Psoas muscle (tissue), 8 donors: Measurements from ENCODE around the gene LSAMP. TPM values are rescaled to one million over a fixed set of nuclear protein-coding genes. Genes with fewer than 3 reads are reported as not detected.

Experiments used
- ATAC-seq, 4 donors: fragments of 200-7000 bp; cut with Tn5 transposase; one replicate each; pipeline ENCODE4 v1.9.1; 2020; ENCODE audit warnings: moderate library complexity in 3 of 4, mild to moderate bottlenecking in 2 of 4
- DNase-seq, 2 donors: peaks; one replicate each; pipeline ENCODE4 v3.0.0-alpha.2; 2020
- H3K27ac ChIP-seq: fragments of 200-600 bp; one replicate; pipeline ENCODE4 v1.8.0; 2022
- H3K27me3 ChIP-seq, 3 donors: fragments of 200-600 bp in 1 of 3; one replicate each; pipeline versions ENCODE4 v1.6.1 to v1.8.0; 2013 to 2022; ENCODE audit warnings: low read length in 2 of 3, mild to moderate bottlenecking in 2 of 3, moderate library complexity in 1 of 3; ENCODE audit not compliant: insufficient read depth in 3 of 3
- H3K36me3 ChIP-seq, 2 donors: fragments of 200-600 bp in 1 of 2; one replicate each; pipeline versions ENCODE4 v1.6.1 to v1.8.0; 2013 to 2022; ENCODE audit warnings: low read depth in 1 of 2, mild to moderate bottlenecking in 1 of 2, moderate library complexity in 1 of 2; ENCODE audit not compliant: insufficient read depth in 1 of 2
- H3K4me1 ChIP-seq: fragments of 200-600 bp; one replicate; pipeline ENCODE4 v1.8.0; 2022
- H3K4me3 ChIP-seq: fragments of 200-600 bp; one replicate; pipeline ENCODE4 v1.8.0; 2022; ENCODE audit warnings: mild to moderate bottlenecking
- H3K9me3 ChIP-seq: fragments of 200-600 bp; one replicate; pipeline ENCODE4 v1.8.0; 2022
- CTCF ChIP-seq: fragments of 200-600 bp; IDR thresholded peaks from one replicate; pipeline ENCODE4 v1.8.0; 2022; ENCODE audit warnings: antibody characterized with exemption
- WGBS, 3 donors: extraction: QIAGEN DNeasy Blood & Tissue Kit; methylation state at CpG; one replicate each; pipeline versions ENCODE4 v1.1.6 to v1.1.7; 2013; 5-methylcytosine and 5-hydroxymethylcytosine counted together
- intact Hi-C, 2 donors: fragments of 100-400 bp; cut with DNase I; formaldehyde crosslinking; loops; one replicate each; pipeline versions ENCODE4 v1.11.0 to v1.14.2; 2022
- polyA plus RNA-seq, 3 donors: library from polyadenylated mRNA; stranded (reverse); fragments of 200-250 nt; gene quantifications; one replicate each; pipeline ENCODE4 v1.2.3, GENCODE V29; 2013
- total RNA-seq, 4 donors: library from RNA; stranded (reverse); fragmentation: NEBNext Ultra II Directional in 2 of 4; extraction: Animal tissue kit (Norgen Biotek cat#: 25700) in 2 of 4; gene quantifications; one replicate each; pipeline versions ENCODE4 v1.2.1 to v1.2.4, GENCODE V29; 2021 to 2023
- donor health status: healthy with polysubstance abuse.
- donor health status: DM: no; HTN: no; CAD: no; lungs with moderate emphysema.
- donor health status: Bipolar disorder and iron deficiency.
- donor health status: healthy.
- donor health status: DM: yes; HTN: yes; CAD: no.
- donor health status: DM: no; HTN: no; CAD: no.
- donor health status: DM: no; HTN: no; CAD: no.
- donor health status: DM: yes; HTN: yes; CAD: no.

Gene LSAMP
- total and polyA plus RNA-seq, 7 donors, result 0.01 to 0.17 (median 0.04) TPM; not detected in 4

- Histone ChIP-seq H3K4me1 (no peaks in the 10 kb centered on the region), H3K4me3 (no peak overlapping the region), H3K9me3 (no peaks in the 10 kb centered on the region), H3K36me3 (no peaks in the 10 kb centered on the region), H3K27ac (no peak overlapping the region), H3K27me3 (no peaks in the 10 kb centered on the region)
- intact Hi-C loops, result no loop called here
- DNase-seq (no peak), ATAC-seq (no peak)
- 86% methylated on average over 4 of the region's 4 CpGs for WGBS, 3 donors
- no peak for TF ChIP-seq CTCF
These were observed 341.3 kb downstream of the LSAMP start for GRCh38 chr3:116103868-116104530.

GRCh38 chr3:116102037-116102436 lies 343.2 kb downstream of the LSAMP start:
- no peak for DNase-seq
- Histone ChIP-seq H3K36me3 (no peaks in the 10 kb centered on the region), H3K4me1 (no peaks in the 10 kb centered on the region), H3K27me3 (no peaks in the 10 kb centered on the region), H3K9me3 (no peaks in the 10 kb centered on the region), H3K4me3 (no peak overlapping the region), H3K27ac (no peak overlapping the region)
- intact Hi-C loops, result no loop called here
- TF ChIP-seq CTCF, result no peak
- ATAC-seq, result no peak

- Histone ChIP-seq H3K9me3 (no peaks in the 10 kb centered on the region), H3K36me3 (no peaks in the 10 kb centered on the region), H3K4me1 (no peaks in the 10 kb centered on the region), H3K27ac (no peak overlapping the region), H3K27me3 (no peaks in the 10 kb centered on the region), H3K4me3 (no peak overlapping the region)
- no peak for DNase-seq
- WGBS, 3 donors, result 81 to 87% (median 84%) methylated on average over 2 of the region's 2 CpGs
- no peak for ATAC-seq
- TF ChIP-seq CTCF, result no peak
- intact Hi-C loops, result no loop called here
These were observed 348.1 kb downstream of the LSAMP start for GRCh38 chr3:116097226-116097625.

- DNase-seq (no peak), ATAC-seq (no peak)
- no peaks in the 10 kb centered on the region for H3K9me3 ChIP-seq
- no peak for TF ChIP-seq CTCF
- H3K27ac ChIP-seq, result no peak overlapping the region
- H3K4me3 ChIP-seq, result no peak overlapping the region
- no peaks in the 10 kb centered on the region for H3K36me3 ChIP-seq
- no peaks in the 10 kb centered on the region for H3K4me1 ChIP-seq
- intact Hi-C loops, result no loop called here
- H3K27me3 ChIP-seq, result no peaks in the 10 kb centered on the region
- WGBS, 3 donors, result 67 to 70% (median 68%) methylated on average over 2 of the region's 2 CpGs
These were observed 348.7 kb downstream of the LSAMP start for GRCh38 chr3:116096631-116097030.

- no peak for TF ChIP-seq CTCF
- ATAC-seq, result no peak
- intact Hi-C loops, result no loop called here
These were observed 351.9 kb downstream of the LSAMP start for GRCh38 chr3:116093374-116093773.

More at GRCh38 chr3:116093374-116093773, 351.9 kb downstream of the LSAMP start:
- no peak overlapping the region for H3K27ac ChIP-seq
- no peaks in the 10 kb centered on the region for H3K9me3 ChIP-seq
- no peaks in the 10 kb centered on the region for H3K4me1 ChIP-seq
- no peaks in the 10 kb centered on the region for H3K27me3 ChIP-seq
- H3K4me3 ChIP-seq, result no peak overlapping the region
- no peaks in the 10 kb centered on the region for H3K36me3 ChIP-seq
- DNase-seq, result no peak
- 83 to 86% (median 83%) methylated on average over 2 of the region's 2 CpGs for WGBS, 3 donors
